Activated CD4-positive, alpha-beta T cell treated with anti-CD3 and anti-CD28 coated beads, Interleukin-2, amount 50 U/mL, for 48 hours (primary cell): ENCODE measurements around the gene PRDM16.

Source experiments
- DNase-seq, 2 experiments: peaks; one replicate each; pipeline ENCODE4 v3.0.0-alpha.2; 2020

Gene PRDM16

GRCh38 chr1:3314491-3315381 lies 245.7 kb downstream of the PRDM16 start:
- no peak for DNase-seq

- no peak for DNase-seq
Measured at GRCh38 chr1:3315399-3316339, 246.7 kb downstream of the PRDM16 start.

GRCh38 chr1:3316340-3316943 lies 247.4 kb downstream of the PRDM16 start:
- DNase-seq = no peak

GRCh38 chr1:3317456-3317855 lies 248.5 kb downstream of the PRDM16 start:
- no peak for DNase-seq

- no peak for DNase-seq
Measured at GRCh38 chr1:3318329-3318728, 249.3 kb downstream of the PRDM16 start.

- peak; percentile 30 to 47 for DNase-seq
Measured at GRCh38 chr1:3319874-3320245, 250.9 kb downstream of the PRDM16 start.

- no peak for DNase-seq
Measured at GRCh38 chr1:3320246-3321152, 251.5 kb downstream of the PRDM16 start.

GRCh38 chr1:3321559-3322449 lies 252.8 kb downstream of the PRDM16 start:
- DNase-seq = no peak

- no peak for DNase-seq
Measured at GRCh38 chr1:3322450-3323020, 253.5 kb downstream of the PRDM16 start.

GRCh38 chr1:3323021-3323795 lies 254.2 kb downstream of the PRDM16 start:
- no peak for DNase-seq

- DNase-seq = no peak
Measured at GRCh38 chr1:3323796-3324703, 255.0 kb downstream of the PRDM16 start.

GRCh38 chr1:3324704-3325535 lies 255.9 kb downstream of the PRDM16 start:
- DNase-seq = no peak

GRCh38 chr1:3326516-3327388 lies 257.7 kb downstream of the PRDM16 start:
- DNase-seq = no peak

- no peak for DNase-seq
Measured at GRCh38 chr1:3327389-3327702, 258.3 kb downstream of the PRDM16 start.

- DNase-seq = no peak
Measured at GRCh38 chr1:3327936-3328590, 259.1 kb downstream of the PRDM16 start.

- no peak for DNase-seq
Measured at GRCh38 chr1:3329640-3330281, 260.8 kb downstream of the PRDM16 start.
